ENCODE data around the gene POGZ. TPM values are rescaled to one million over a fixed set of nuclear protein-coding genes. Genes with fewer than 3 reads are reported as not detected.

Gene POGZ
- total RNA-seq, 1 experiment from 2014 or later = 102 TPM

DNA sequence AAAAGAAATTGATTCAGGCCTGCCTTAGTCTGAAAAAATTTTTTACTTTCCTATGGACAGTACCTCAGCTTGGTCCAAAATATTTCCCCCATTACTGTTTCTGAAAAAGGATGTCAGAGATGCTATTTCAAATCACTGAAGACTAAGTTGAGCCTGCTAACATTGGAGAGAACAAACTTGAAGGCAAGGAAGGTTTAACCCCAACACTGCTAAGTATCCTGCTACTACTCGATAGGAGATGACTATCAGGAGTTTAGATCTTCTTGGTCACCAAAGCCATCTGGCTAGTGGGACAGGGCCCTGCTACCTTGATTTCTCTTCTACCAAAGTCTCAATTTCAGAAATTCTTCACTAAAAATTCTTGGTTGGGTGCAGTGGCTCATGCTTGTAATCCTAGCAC lies 22.7 kb upstream of the POGZ start:
- no peaks in the 10 kb centered on the region for H3K9me3 ChIP-seq (ENCODE audit: control insufficient read depth, low read depth, low read length)
- H3K27me3 ChIP-seq (ENCODE audit: insufficient read depth, low read length) = no peaks in the 10 kb centered on the region
- no peak overlapping the region for H4K91ac ChIP-seq (ENCODE audit: insufficient read length, low read depth, low read length)
- H2BK120ac ChIP-seq (ENCODE audit: low read depth, low read length, poor library complexity, severe bottlenecking) = no peak overlapping the region
- no CpG with 5 or more reads among the region's 1 CpG for WGBS (ENCODE audit: extremely low coverage, insufficient read length, low lambda C conversion rate)
- Mint-ChIP-seq H3K27ac (no peak overlapping the region; a peak in 1 of 7 replicates), H3K36me3 (ENCODE audit: insufficient read depth in 1 of 3, low read depth in 3 of 3) (peaks cover 0 to 5% (median 0%) of the 10 kb centered on the region in 3 experiments; a peak in 2 of 7 replicates), H3K4me1 (peaks cover 0 to 3% of the 10 kb centered on the region in 2 experiments; a peak in 2 of 4 replicates), H3K27me3 (ENCODE audit: low read depth) (no peaks in the 10 kb centered on the region), H3K9me3 (peaks cover 4 to 6% of the 10 kb centered on the region in 2 experiments; a peak in 4 of 5 replicates), H3K4me3 (no peak overlapping the region)
- no peak overlapping the region for H2BK15ac ChIP-seq (ENCODE audit: low read depth, low read length)
- no peak overlapping the region for H2BK12ac ChIP-seq (ENCODE audit: insufficient read length, low read depth, low read length)
- no peak overlapping the region for H2BK5ac ChIP-seq (ENCODE audit: insufficient read length, low read length)
- H3K23me2 ChIP-seq (ENCODE audit: insufficient read length, low read depth, low read length, poor library complexity, severe bottlenecking) = no peaks in the 10 kb centered on the region
- no peaks in the 10 kb centered on the region for H3K79me1 ChIP-seq (ENCODE audit: insufficient read depth, low read depth, low read length, poor library complexity, severe bottlenecking)
- no peak overlapping the region for H2AFZ ChIP-seq (ENCODE audit: low read length)
- H3K79me2 ChIP-seq (ENCODE audit: insufficient read depth, low read length) = no peaks in the 10 kb centered on the region
- no peak overlapping the region for H3K4ac ChIP-seq (ENCODE audit: low read depth, low read length)
- H3K9ac ChIP-seq (ENCODE audit: extremely low read depth, insufficient read length, low read length) = no peak overlapping the region
- H3K4me2 ChIP-seq (ENCODE audit: insufficient read depth, insufficient read length, low read length) = no peak overlapping the region
- H3K18ac ChIP-seq (ENCODE audit: insufficient read length, low read depth, low read length) = no peak overlapping the region
- TF ChIP-seq, protein P1, sequence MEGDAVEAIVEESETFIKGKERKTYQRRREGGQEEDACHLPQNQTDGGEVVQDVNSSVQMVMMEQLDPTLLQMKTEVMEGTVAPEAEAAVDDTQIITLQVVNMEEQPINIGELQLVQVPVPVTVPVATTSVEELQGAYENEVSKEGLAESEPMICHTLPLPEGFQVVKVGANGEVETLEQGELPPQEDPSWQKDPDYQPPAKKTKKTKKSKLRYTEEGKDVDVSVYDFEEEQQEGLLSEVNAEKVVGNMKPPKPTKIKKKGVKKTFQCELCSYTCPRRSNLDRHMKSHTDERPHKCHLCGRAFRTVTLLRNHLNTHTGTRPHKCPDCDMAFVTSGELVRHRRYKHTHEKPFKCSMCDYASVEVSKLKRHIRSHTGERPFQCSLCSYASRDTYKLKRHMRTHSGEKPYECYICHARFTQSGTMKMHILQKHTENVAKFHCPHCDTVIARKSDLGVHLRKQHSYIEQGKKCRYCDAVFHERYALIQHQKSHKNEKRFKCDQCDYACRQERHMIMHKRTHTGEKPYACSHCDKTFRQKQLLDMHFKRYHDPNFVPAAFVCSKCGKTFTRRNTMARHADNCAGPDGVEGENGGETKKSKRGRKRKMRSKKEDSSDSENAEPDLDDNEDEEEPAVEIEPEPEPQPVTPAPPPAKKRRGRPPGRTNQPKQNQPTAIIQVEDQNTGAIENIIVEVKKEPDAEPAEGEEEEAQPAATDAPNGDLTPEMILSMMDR (conservative IDR thresholded peaks at IDR 0.05) = no peak
- no peak for DNase-seq
- H3K27ac ChIP-seq (ENCODE audit: insufficient read length, low read depth, low read length) = no peak overlapping the region
- H3T11ph ChIP-seq (ENCODE audit: low read length) = no peak overlapping the region
- no peak overlapping the region for H3K23ac ChIP-seq (ENCODE audit: insufficient read length, low read depth, low read length)
- H4K5ac ChIP-seq (ENCODE audit: insufficient read length, low read depth, low read length) = no peak overlapping the region
- H3K4me1 ChIP-seq (ENCODE audit: insufficient read depth, low read length) = no peaks in the 10 kb centered on the region
- no peak overlapping the region for H4K8ac ChIP-seq (replicated peaks; ENCODE audit: insufficient read length, low read depth, low read length)
- no peaks in the 10 kb centered on the region for H4K20me1 ChIP-seq (ENCODE audit: control insufficient read depth, insufficient read depth, insufficient read length)
- no peak overlapping the region for H2BK20ac ChIP-seq (ENCODE audit: low read depth, low read length, poor library complexity, severe bottlenecking)
- no peak overlapping the region for H2AK5ac ChIP-seq (ENCODE audit: insufficient read length, low read length)
- no peak overlapping the region for H3K56ac ChIP-seq (ENCODE audit: insufficient read length, low read depth, low read length)
- no peak overlapping the region for H3K14ac ChIP-seq (ENCODE audit: insufficient read depth, low read length)

Measured in H9 (cell line).